ENCODE measurements around the gene MCM3.

MCM3 gene

GRCh38 chr6:52249078-52249477 is 35.5 kb downstream of the MCM3 start:
- DNase-seq (ENCODE audit: low spot score), result no peak

GRCh38 chr6:52245425-52245824 is 39.1 kb downstream of the MCM3 start:
- no peak for DNase-seq (ENCODE audit: low spot score)

- no peak for DNase-seq (ENCODE audit: low spot score)
Observed at GRCh38 chr6:52244400-52244799, 40.1 kb downstream of the MCM3 start, which contains the start of gene IL17F. Gene IL17F (minus strand): TSS chr6:52244500. CDS start chr6:52244429, 71 bp downstream.

GRCh38 chr6:52243282-52243893 is 41.2 kb downstream of the MCM3 start:
- DNase-seq (ENCODE audit: low spot score), result no peak

- DNase-seq (ENCODE audit: low spot score), result no peak
Observed at GRCh38 chr6:52241819-52242218, 42.7 kb downstream of the MCM3 start.

- no peak for DNase-seq (ENCODE audit: low spot score)
Observed at GRCh38 chr6:52233975-52234823, 50.3 kb downstream of the MCM3 start.

- no peak for DNase-seq (ENCODE audit: low spot score)
Observed at GRCh38 chr6:52233005-52233404, 51.5 kb downstream of the MCM3 start.

GRCh38 chr6:52231406-52232127 is 53.0 kb downstream of the MCM3 start:
- no peak for DNase-seq (ENCODE audit: low spot score)

- DNase-seq (ENCODE audit: low spot score), result no peak
Observed at GRCh38 chr6:52230685-52231084, 53.9 kb downstream of the MCM3 start.

GRCh38 chr6:52227495-52227894 is 57.0 kb downstream of the MCM3 start:
- DNase-seq (ENCODE audit: low spot score), result no peak

- DNase-seq (ENCODE audit: low spot score), result no peak
Observed at GRCh38 chr6:52221302-52221701, 63.2 kb downstream of the MCM3 start.

- no peak for DNase-seq (ENCODE audit: low spot score)
Observed at GRCh38 chr6:52217761-52218160, 66.8 kb downstream of the MCM3 start.

- DNase-seq (ENCODE audit: low spot score), result no peak
Observed at GRCh38 chr6:52216932-52217575, 67.5 kb downstream of the MCM3 start.

- no peak for DNase-seq (ENCODE audit: low spot score)
Observed at GRCh38 chr6:52215787-52216186, 68.8 kb downstream of the MCM3 start.
